UCSD-AML1 (cell line): Measurements from ENCODE around the gene LMX1B.

ENCODE experiments used
- DNase-seq: peaks from one replicate; lab custom pipeline; 2025; ENCODE audit not compliant: unreplicated experiment; lab: John Stamatoyannopoulos, UW

The LMX1B gene

DNA sequence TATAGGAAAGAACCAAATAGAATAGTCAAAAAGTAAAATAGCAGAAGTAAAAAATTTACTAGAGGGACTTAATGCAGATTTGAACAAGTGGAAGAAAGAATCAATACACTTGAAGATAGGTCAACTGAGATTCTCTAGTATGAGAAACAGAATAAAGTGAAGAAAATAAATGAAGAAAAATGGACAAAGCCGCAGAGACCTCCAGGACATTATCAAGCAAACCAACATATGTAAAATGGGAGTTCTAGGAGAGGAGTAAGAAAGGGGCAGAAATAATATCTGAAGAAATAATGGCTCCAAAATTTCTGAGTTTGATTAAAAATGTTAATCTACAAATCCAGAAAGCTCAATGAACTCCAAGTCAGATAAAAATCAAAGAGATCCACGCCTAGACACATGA, 121.1 kb downstream of the LMX1B start:
- no peak for DNase-seq

DNA sequence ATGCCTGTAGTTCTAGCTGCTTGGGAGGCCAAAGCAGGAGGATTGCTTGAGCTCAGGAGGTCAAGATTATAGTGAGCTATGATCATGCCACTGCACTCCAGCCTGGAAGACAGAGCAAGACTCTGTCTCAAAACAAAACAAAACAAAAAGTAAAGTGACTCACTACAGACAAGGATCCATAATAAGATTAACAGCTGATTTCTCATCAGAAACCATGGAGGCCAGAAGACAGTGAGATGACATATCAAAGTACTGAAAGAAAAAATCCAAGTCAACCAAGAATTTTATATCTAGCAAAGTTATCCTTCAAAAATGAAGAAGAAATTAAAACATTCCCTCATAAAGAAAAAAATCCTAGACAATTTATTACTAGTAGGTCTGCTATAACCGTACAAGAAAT, 121.8 kb downstream of the LMX1B start:
- DNase-seq, result no peak

DNA sequence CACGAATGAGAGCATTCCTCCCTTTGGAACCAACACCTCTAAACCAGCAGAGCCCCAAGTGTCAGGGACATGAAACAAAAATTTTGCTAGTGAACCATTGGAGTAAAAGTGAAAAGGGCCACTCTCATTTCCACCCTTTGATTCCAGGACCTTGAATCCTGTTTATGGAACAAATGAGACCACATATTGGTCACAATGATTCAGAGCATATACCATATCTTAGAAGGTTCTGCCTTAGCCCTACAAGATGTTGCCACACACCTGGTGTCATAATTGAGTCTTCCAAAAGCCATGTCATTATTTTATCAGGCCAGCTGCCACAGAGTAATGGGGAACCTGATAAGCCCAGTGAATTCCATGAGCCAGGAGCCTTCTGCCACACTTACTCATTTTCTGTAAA, 124.8 kb downstream of the LMX1B start:
- DNase-seq, result no peak

DNA sequence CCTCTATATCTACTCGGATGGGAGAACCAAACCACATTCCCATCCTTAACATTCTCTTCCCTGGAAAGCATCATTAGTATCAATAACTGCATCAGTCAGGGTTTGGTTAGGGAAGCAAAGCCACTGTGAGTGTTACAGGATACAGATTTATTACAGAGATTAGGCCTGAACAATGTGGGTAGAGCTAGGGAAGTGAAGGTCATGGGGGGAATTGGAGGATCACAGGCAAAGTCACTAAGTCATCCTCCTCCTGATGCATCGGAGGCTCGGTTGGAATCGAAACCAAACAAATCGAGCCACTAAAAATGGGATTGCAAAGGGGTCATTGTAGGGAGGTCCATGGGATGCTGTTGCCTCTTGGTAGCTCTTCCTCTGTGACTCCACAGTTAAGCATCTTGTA, 129.3 kb downstream of the LMX1B start:
- no peak for DNase-seq

DNA sequence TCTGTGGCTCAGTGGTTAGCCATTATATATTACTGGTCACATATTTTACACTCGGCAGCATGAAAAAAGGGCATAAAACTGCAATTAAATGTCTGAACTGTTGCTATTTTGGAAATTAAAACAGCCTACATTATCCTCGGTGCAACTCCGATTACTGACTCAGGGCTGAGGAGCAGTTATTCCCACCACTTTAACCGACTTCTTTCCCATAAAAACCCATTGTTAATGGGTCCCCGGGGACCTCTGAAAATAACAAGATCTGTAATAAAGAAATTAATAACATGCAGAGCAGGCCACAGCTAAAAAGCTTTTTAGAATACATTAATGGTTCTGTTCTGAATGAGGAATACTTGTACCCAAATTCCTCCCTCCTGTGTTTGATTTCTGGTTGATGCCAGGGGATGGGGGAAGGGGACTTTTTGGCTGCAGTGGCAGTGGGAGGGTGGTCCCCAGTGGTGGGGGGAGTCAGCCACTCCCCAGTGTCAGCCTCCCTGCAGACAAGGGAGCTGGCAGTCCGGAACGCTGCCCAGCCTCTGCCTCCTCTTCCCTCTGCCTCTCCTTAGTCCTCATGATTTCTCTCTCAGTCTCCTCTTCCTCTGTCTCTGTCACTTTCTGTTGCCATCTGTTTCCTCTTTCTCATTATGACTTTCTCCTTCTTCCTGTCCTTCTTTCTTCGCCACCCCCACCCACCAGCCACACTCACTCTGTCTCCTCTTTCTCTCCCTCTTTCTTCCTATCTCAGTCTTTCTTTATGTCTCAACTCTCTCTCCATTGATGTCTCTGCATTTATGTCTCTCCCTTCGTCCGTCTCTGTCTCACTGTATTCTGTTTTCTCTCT, 132.1 kb downstream of the LMX1B start:
- DNase-seq, result no peak
